ENCODE results near the gene MSH2. TPM values are rescaled to one million over a fixed set of nuclear protein-coding genes. Genes with fewer than 3 reads are reported as not detected.
A peak's percentile ranks its signal among the peaks of the same experiment; 100 is the strongest.

MSH2 gene
- total and polyA plus RNA-seq, 3 donors from 2014 or later: 23.5 to 25.3 (median 24.3) TPM

- H3K9me3 ChIP-seq: no peaks in the 10 kb centered on the region
- no peaks in the 10 kb centered on the region for H3K4me1 ChIP-seq
- no peak for TF ChIP-seq CTCF (IDR thresholded peaks at IDR 0.05)
- no peak for TF ChIP-seq POLR2A (IDR thresholded peaks at IDR 0.05)
- no peak overlapping the region for H3K27ac ChIP-seq
- WGBS, 2 donors: 85 to 89% methylated on average over 4 of the region's 4 CpGs
- DNase-seq: no peak
- H3K4me3 ChIP-seq: no peak overlapping the region
- H3K36me3 ChIP-seq (ENCODE audit: low read depth, missing control alignments): no peaks in the 10 kb centered on the region
- H3K27me3 ChIP-seq: no peaks in the 10 kb centered on the region
- intact Hi-C loops (cut with DNase I; ENCODE audit: low total_unique reads): no loop called here
Measured at GRCh38 chr2:47509250-47509649, 106.3 kb downstream of the MSH2 start.

- H3K27me3 ChIP-seq: no peaks in the 10 kb centered on the region
- H3K36me3 ChIP-seq (ENCODE audit: low read depth, missing control alignments): no peaks in the 10 kb centered on the region
- intact Hi-C loops (cut with DNase I; ENCODE audit: low total_unique reads): no loop called here
- no peaks in the 10 kb centered on the region for H3K4me1 ChIP-seq
- 91 to 95% methylated on average over 6 of the region's 6 CpGs for WGBS, 2 donors
- H3K9me3 ChIP-seq: no peaks in the 10 kb centered on the region
- DNase-seq: no peak
- no peak overlapping the region for H3K27ac ChIP-seq
- H3K4me3 ChIP-seq: no peak overlapping the region
- TF ChIP-seq POLR2A (IDR thresholded peaks at IDR 0.05): no peak
- TF ChIP-seq CTCF (IDR thresholded peaks at IDR 0.05): no peak
Measured at GRCh38 chr2:47509821-47510385, 106.9 kb downstream of the MSH2 start.

- intact Hi-C loops (cut with DNase I; ENCODE audit: low total_unique reads): no loop called here
- TF ChIP-seq POLR2A (IDR thresholded peaks at IDR 0.05) (no peak), CTCF (IDR thresholded peaks at IDR 0.05) (no peak)
- Histone ChIP-seq H3K27ac (no peak overlapping the region), H3K4me1 (no peaks in the 10 kb centered on the region), H3K36me3 (ENCODE audit: low read depth, missing control alignments) (no peaks in the 10 kb centered on the region), H3K27me3 (no peaks in the 10 kb centered on the region), H3K4me3 (no peak overlapping the region), H3K9me3 (no peaks in the 10 kb centered on the region)
- WGBS, 2 donors: 82 to 94% methylated on average over 4 of the region's 4 CpGs
- no peak for DNase-seq
Measured at GRCh38 chr2:47510745-47511144, 107.8 kb downstream of the MSH2 start.

- H3K36me3 ChIP-seq (ENCODE audit: low read depth, missing control alignments): no peaks in the 10 kb centered on the region
- DNase-seq: peak; percentile 16
- H3K9me3 ChIP-seq: no peaks in the 10 kb centered on the region
- H3K27ac ChIP-seq: no peak overlapping the region
- no peaks in the 10 kb centered on the region for H3K27me3 ChIP-seq
- no peak for TF ChIP-seq POLR2A (IDR thresholded peaks at IDR 0.05)
- TF ChIP-seq CTCF (IDR thresholded peaks at IDR 0.05): no peak
- no peaks in the 10 kb centered on the region for H3K4me1 ChIP-seq
- H3K4me3 ChIP-seq: no peak overlapping the region
- intact Hi-C loops (cut with DNase I; ENCODE audit: low total_unique reads): no loop called here
- 88 to 100% methylated on average over 1 of the region's 1 CpG for WGBS, 2 donors
Measured at GRCh38 chr2:47512581-47513083, 109.7 kb downstream of the MSH2 start.

GRCh38 chr2:47513981-47514520 lies 111.1 kb downstream of the MSH2 start:
- H3K27ac ChIP-seq: no peak overlapping the region
- no peaks in the 10 kb centered on the region for H3K9me3 ChIP-seq
- H3K4me1 ChIP-seq: no peaks in the 10 kb centered on the region
- no peak for DNase-seq
- TF ChIP-seq POLR2A (IDR thresholded peaks at IDR 0.05) (no peak), CTCF (IDR thresholded peaks at IDR 0.05) (no peak)
- H3K36me3 ChIP-seq (ENCODE audit: low read depth, missing control alignments): no peaks in the 10 kb centered on the region
- 80 to 90% methylated on average over 7 of the region's 7 CpGs for WGBS, 2 donors
- H3K4me3 ChIP-seq: no peak overlapping the region
- intact Hi-C loops (cut with DNase I; ENCODE audit: low total_unique reads): no loop called here
- no peaks in the 10 kb centered on the region for H3K27me3 ChIP-seq
